Measurements from ENCODE around the gene CNOT2.

DNA sequence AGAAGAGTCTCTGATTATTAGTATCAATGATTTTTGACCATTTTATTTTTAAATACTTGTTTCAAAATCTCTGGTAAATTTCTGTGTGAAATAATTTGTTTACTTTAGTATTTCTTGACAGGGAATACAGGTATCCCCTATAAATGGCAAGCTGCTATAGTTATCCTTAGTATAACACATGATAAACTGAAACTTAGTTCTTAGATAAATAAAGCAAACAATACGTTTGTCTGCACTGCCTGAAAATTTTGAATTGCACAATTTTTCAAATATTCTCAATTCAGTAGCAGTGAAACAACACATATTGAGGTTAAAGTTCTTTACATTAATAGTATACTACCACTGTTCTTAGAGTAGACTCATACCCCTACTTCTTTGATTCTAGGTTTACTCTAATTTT is 26.9 kb downstream of the CNOT2 start:
- TF ChIP-seq, protein P1, sequence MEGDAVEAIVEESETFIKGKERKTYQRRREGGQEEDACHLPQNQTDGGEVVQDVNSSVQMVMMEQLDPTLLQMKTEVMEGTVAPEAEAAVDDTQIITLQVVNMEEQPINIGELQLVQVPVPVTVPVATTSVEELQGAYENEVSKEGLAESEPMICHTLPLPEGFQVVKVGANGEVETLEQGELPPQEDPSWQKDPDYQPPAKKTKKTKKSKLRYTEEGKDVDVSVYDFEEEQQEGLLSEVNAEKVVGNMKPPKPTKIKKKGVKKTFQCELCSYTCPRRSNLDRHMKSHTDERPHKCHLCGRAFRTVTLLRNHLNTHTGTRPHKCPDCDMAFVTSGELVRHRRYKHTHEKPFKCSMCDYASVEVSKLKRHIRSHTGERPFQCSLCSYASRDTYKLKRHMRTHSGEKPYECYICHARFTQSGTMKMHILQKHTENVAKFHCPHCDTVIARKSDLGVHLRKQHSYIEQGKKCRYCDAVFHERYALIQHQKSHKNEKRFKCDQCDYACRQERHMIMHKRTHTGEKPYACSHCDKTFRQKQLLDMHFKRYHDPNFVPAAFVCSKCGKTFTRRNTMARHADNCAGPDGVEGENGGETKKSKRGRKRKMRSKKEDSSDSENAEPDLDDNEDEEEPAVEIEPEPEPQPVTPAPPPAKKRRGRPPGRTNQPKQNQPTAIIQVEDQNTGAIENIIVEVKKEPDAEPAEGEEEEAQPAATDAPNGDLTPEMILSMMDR (IDR thresholded peaks at IDR 0.05; ENCODE audit: insufficient read depth, low read length) = no peak
- no peak for TF ChIP-seq POLR2AphosphoS5 (IDR thresholded peaks at IDR 0.05; ENCODE audit: low read depth)

Data from HL-60 (cell line).